Measurements from ENCODE around the gene MAN2B1. TPM values are rescaled to one million over a fixed set of nuclear protein-coding genes. Genes with fewer than 3 reads are reported as not detected.

MAN2B1 gene
- total RNA-seq, 1 experiment from 2014 or later, result 93.5 TPM

GRCh38 chr19:12603714-12604113 is 62.8 kb downstream of the MAN2B1 start:
- H3K27ac ChIP-seq (ENCODE audit: insufficient read length, low read depth, low read length), result no peak overlapping the region
- Mint-ChIP-seq H3K36me3 (ENCODE audit: insufficient read depth in 1 of 3, low read depth in 3 of 3) (peaks cover 9 to 19% (median 9%) of the 10 kb centered on the region in 3 experiments), H3K4me1 (no peaks in the 10 kb centered on the region), H3K4me3 (no peak overlapping the region), H3K27ac (no peak overlapping the region), H3K9me3 (no peaks in the 10 kb centered on the region), H3K27me3 (ENCODE audit: low read depth) (no peaks in the 10 kb centered on the region)
- H3K79me2 ChIP-seq (ENCODE audit: insufficient read depth, low read length), result no peaks in the 10 kb centered on the region
- no peaks in the 10 kb centered on the region for H3K9me3 ChIP-seq (ENCODE audit: control insufficient read depth, low read depth, low read length)
- no peak overlapping the region for H4K91ac ChIP-seq (ENCODE audit: insufficient read length, low read depth, low read length)
- H2BK12ac ChIP-seq (ENCODE audit: insufficient read length, low read depth, low read length), result no peak overlapping the region
- H4K8ac ChIP-seq (replicated peaks; ENCODE audit: insufficient read length, low read depth, low read length), result no peak overlapping the region
- no peak overlapping the region for H2AK5ac ChIP-seq (ENCODE audit: insufficient read length, low read length)
- H2BK120ac ChIP-seq (ENCODE audit: low read depth, low read length, poor library complexity, severe bottlenecking), result no peak overlapping the region
- no peak overlapping the region for H3K18ac ChIP-seq (ENCODE audit: insufficient read length, low read depth, low read length)
- no peak overlapping the region for H3K4me2 ChIP-seq (ENCODE audit: insufficient read depth, insufficient read length, low read length)
- no peak for TF ChIP-seq CTCF (conservative IDR thresholded peaks at IDR 0.05)
- H3K56ac ChIP-seq (ENCODE audit: insufficient read length, low read depth, low read length), result no peak overlapping the region
- no peak overlapping the region for H3K14ac ChIP-seq (ENCODE audit: insufficient read depth, low read length)
- WGBS (ENCODE audit: extremely low coverage, insufficient read length, low lambda C conversion rate), result no CpG with 5 or more reads among the region's 1 CpG
- H3K23ac ChIP-seq (ENCODE audit: insufficient read length, low read depth, low read length), result no peak overlapping the region
- no peaks in the 10 kb centered on the region for H3K27me3 ChIP-seq (ENCODE audit: insufficient read depth, low read length)
- H3K79me1 ChIP-seq (ENCODE audit: insufficient read depth, low read depth, low read length, poor library complexity, severe bottlenecking), result peaks cover 2% of the 10 kb centered on the region
- no peak overlapping the region for H3K4ac ChIP-seq (ENCODE audit: low read depth, low read length)
- H2BK15ac ChIP-seq (ENCODE audit: low read depth, low read length), result no peak overlapping the region
- H2BK5ac ChIP-seq (ENCODE audit: insufficient read length, low read length), result no peak overlapping the region
- H2AFZ ChIP-seq (ENCODE audit: low read length), result no peak overlapping the region
- no peaks in the 10 kb centered on the region for H3K23me2 ChIP-seq (ENCODE audit: insufficient read length, low read depth, low read length, poor library complexity, severe bottlenecking)
- H4K5ac ChIP-seq (ENCODE audit: insufficient read length, low read depth, low read length), result no peak overlapping the region
- H2BK20ac ChIP-seq (ENCODE audit: low read depth, low read length, poor library complexity, severe bottlenecking), result no peak overlapping the region
- H4K20me1 ChIP-seq (ENCODE audit: control insufficient read depth, insufficient read depth, insufficient read length), result no peaks in the 10 kb centered on the region
- no peak overlapping the region for H3T11ph ChIP-seq (ENCODE audit: low read length)
- no peaks in the 10 kb centered on the region for H3K4me1 ChIP-seq (ENCODE audit: insufficient read depth, low read length)
- DNase-seq, result no peak
- H3K9ac ChIP-seq (ENCODE audit: extremely low read depth, insufficient read length, low read length), result no peak overlapping the region

Measured in H9 (cell line).